ENCODE results near the gene PTRH2. TPM values are rescaled to one million over a fixed set of nuclear protein-coding genes. Genes with fewer than 3 reads are reported as not detected.
"Not testable (repeated sequence)": the region's sequence is repeated elsewhere in the genome, so short reads cannot be mapped to it uniquely, and the experiment has no call there.

The PTRH2 gene
- total RNA-seq, result 16.4 TPM in 2 replicates

DNA sequence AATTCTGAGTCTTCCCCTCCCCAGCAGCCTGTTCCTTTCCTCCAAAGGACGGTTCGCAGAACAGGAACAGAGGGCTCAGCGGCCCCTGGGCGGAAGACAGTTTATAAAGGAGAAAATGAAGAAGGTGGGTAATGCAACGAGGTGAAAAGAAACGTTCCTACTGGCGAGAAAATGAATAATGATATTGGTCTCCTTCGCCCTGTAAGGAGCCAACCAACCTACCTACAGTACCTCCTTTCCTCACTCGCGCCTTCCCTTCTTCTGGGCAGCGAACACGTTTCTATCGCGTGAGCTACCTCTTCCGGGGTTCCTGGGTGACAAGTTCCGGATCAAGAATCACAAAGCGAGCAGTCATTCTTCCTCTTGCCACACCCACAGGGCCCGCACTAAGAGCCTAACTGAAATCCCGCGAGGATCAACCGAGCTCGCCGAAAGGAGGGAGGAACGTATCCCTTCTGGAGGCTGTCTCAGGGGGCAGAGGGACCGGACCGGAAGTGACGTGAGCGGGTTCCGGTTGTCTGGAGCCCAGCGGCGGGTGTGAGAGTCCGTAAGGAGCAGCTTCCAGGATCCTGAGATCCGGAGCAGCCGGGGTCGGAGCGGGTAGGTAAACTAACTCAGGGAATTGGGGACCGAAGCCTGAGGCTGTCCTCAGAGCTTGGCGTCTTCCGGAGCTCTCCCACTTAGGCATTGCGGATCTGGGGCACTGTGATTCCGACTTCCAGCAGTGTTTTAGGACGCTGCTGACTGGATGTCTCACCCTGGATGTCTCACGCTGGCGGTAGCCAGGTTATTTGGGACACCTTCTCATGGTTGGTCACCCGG, at the start of gene PTRH2, which contains the start of gene VMP1:
Gene PTRH2, minus strand, starts transcription at position 282 of the 822 bp plus-strand sequence. CDS start 9,452 bp downstream, outside the sequence.
Gene VMP1, plus strand, starts transcription at position 506 of the 822 bp plus-strand sequence. CDS start 23,793 bp downstream, outside the sequence.
- DNase-seq (ENCODE audit: low read depth), result peak; percentile 100
- TF ChIP-seq, protein P1, sequence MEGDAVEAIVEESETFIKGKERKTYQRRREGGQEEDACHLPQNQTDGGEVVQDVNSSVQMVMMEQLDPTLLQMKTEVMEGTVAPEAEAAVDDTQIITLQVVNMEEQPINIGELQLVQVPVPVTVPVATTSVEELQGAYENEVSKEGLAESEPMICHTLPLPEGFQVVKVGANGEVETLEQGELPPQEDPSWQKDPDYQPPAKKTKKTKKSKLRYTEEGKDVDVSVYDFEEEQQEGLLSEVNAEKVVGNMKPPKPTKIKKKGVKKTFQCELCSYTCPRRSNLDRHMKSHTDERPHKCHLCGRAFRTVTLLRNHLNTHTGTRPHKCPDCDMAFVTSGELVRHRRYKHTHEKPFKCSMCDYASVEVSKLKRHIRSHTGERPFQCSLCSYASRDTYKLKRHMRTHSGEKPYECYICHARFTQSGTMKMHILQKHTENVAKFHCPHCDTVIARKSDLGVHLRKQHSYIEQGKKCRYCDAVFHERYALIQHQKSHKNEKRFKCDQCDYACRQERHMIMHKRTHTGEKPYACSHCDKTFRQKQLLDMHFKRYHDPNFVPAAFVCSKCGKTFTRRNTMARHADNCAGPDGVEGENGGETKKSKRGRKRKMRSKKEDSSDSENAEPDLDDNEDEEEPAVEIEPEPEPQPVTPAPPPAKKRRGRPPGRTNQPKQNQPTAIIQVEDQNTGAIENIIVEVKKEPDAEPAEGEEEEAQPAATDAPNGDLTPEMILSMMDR (IDR thresholded peaks at IDR 0.05; ENCODE audit: insufficient read depth, low read depth, low read length), result no peak
- peak within 1 kb of the TSS; percentile 99 for H3K4me3 ChIP-seq (ENCODE audit: low read depth, low read length)

DNA sequence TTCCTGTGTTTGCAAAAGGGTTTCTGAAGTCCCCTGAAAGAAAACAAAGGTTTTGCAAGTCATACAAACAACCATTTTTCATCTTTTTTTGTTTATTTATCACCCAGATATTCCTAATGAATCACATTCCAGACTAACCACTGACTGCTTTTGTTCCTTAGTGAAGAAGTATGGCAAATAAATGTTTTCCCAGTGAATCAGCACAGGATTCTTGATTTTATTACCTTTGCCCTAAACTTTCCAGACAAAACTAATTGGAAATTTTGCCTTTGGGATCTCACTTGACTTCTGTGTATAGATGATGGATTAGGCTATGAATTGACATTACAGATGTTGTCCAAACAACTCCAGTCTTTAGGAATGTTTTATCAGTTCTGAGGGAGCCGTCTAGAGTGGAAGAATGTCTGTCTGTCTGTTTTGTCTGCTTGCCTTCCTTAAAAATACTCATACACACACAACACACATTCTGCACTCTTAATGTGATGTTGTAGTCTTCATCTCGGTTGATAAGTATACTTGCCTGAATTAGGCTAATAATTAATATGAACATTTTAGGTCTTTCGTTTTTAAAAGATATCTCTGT, 49.1 kb upstream of the PTRH2 start:
- TF ChIP-seq, protein P1 (IDR thresholded peaks at IDR 0.05; ENCODE audit: insufficient read depth, low read depth, low read length), result no peak
- no peak overlapping the region for H3K4me3 ChIP-seq (ENCODE audit: low read depth, low read length)
- DNase-seq (ENCODE audit: low read depth), result peak; percentile 91

DNA sequence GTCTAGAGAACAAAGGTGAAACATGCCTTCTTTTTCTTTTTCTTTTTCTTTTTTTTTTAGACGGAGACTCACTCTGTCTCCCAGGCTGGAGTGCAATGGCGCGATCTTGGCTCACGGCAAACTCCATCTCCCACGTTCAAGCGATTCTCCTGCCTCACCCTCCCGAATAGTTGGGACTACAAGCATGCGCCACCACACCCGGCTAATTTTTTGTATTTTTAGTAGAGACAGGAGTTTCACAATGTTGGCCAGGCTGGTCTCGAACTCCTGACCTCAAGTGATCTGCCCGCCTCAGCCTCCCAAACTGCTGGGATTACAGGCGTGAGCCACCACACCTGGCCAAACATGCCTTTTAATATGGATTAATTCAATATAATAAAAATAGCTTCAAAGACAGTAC, 47.8 kb upstream of the PTRH2 start:
- DNase-seq (ENCODE audit: low read depth); H3K4me3 ChIP-seq (ENCODE audit: low read depth, low read length): not testable (repeated sequence)

DNA sequence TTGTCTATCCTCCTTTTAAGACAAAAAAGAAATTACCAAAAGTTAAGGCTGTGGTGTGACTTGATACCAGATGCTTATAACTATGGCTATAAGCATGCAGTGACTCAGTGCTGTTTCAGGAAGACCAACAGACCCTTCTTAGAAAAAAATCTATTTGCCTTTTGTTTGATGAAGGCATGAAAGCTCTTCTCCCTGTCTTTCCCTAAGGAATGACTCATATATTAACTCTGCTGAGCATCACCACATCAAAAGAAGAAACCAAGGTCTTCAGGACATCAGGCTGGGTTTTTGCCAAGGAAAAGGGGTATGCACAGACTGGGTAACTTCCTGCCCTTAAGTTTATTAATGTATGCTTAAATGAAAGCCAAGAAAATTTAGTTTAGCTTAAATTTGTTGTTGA, 47.3 kb upstream of the PTRH2 start:
- DNase-seq (ENCODE audit: low read depth), result peak; percentile 96
- H3K4me3 ChIP-seq (ENCODE audit: low read depth, low read length), result no peak overlapping the region
- TF ChIP-seq, protein P1 (IDR thresholded peaks at IDR 0.05; ENCODE audit: insufficient read depth, low read depth, low read length), result no peak

DNA sequence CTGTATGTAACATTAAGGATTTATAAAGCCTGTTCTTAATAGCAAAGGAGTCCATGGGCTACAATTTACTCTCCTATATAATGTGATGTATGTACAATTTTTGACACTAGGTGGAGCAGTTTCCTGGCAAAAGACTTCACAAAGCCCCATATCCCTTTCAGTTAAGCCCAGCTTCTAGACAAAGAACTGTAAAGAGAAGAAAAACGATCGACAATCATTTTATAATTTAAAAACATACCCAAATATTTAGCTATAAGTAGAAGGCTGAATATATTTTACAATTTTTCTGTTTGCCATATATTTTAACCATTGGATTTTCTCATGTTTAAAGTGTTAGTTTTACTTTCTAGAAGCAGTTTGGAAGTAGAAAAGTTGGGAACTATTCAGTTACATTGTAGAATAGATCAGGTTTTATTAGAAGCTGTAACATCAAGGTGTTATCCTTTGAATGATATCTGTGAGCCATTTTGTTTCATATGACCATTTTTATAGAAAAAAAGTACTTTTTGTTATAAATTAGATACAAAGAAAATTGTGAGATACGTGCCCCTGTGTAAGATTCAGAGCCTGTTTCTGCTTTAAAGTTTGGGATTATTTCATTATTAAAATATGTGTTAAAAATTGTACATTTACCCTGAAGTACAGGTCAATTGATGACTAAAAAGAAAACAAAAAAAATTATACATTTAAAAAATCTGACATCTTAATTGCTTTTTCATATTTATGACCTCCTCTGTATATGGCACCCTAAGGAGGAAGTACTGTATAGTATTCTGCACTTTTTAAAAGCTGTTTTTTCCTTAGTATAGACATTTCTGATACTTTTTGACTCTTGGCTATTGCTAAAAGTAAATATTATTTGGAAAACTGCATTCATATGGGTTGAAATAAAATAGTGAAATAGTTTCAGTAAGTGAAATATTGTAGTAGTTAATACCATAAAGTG, 46.6 kb upstream of the PTRH2 start:
- peak overlapping the region; percentile 22 for H3K4me3 ChIP-seq (ENCODE audit: low read depth, low read length)
- peak; percentile 94 for DNase-seq (ENCODE audit: low read depth)
- TF ChIP-seq, protein P1 (IDR thresholded peaks at IDR 0.05; ENCODE audit: insufficient read depth, low read depth, low read length), result peak; percentile 64

DNA sequence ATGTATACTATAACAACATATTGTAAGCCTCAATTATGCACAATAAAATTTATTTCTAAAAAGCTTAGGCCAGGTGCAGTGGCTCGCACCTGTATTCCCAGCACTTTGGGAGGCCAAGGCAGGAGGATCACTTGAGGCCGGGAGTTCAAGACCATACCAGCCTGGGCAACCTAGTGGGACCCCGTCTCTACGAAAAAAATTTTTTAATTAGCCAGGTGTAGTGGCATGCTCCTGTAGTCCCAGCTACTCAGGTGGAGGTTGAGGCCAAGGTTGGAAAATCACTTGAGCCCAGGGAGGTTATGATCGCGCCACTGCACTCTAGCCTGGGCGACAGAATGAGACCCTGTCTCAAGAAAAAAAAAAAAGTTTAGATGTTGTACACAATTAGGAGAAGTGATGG, 45.7 kb upstream of the PTRH2 start:
- TF ChIP-seq, protein P1 (IDR thresholded peaks at IDR 0.05; ENCODE audit: insufficient read depth, low read depth, low read length), result no peak
- no peak for DNase-seq (ENCODE audit: low read depth)
- H3K4me3 ChIP-seq (ENCODE audit: low read depth, low read length), result no peak overlapping the region
